Measurements from ENCODE around the gene GSE1. TPM values are rescaled to one million over a fixed set of nuclear protein-coding genes. Genes with fewer than 3 reads are reported as not detected.

Gene GSE1
- total RNA-seq, 1 experiment from 2014 or later, result 31.1 TPM

GRCh38 chr16:85674828-85675227 lies 61.7 kb downstream of the GSE1 start:
- Histone ChIP-seq H3K27ac (no peak overlapping the region), H3K9me3 (replicated peaks) (no peaks in the 10 kb centered on the region), H3K36me3 (peaks cover 36% of the 10 kb centered on the region), H3K27me3 (no peaks in the 10 kb centered on the region), H3K4me1 (no peaks in the 10 kb centered on the region), H3K4me3 (no peak overlapping the region)
- no peak for DNase-seq

GRCh38 chr16:85675251-85675874 lies 62.2 kb downstream of the GSE1 start:
- H3K27ac ChIP-seq, result no peak overlapping the region
- H3K4me3 ChIP-seq, result no peak overlapping the region
- peaks cover 35% of the 10 kb centered on the region for H3K36me3 ChIP-seq
- no peak for DNase-seq
- no peaks in the 10 kb centered on the region for H3K4me1 ChIP-seq
- no peaks in the 10 kb centered on the region for H3K27me3 ChIP-seq
- H3K9me3 ChIP-seq (replicated peaks), result no peaks in the 10 kb centered on the region

GRCh38 chr16:85676466-85676865 lies 63.3 kb downstream of the GSE1 start:
- Histone ChIP-seq H3K36me3 (peaks cover 40% of the 10 kb centered on the region), H3K27me3 (no peaks in the 10 kb centered on the region), H3K4me1 (no peaks in the 10 kb centered on the region), H3K4me3 (no peak overlapping the region), H3K27ac (no peak overlapping the region), H3K9me3 (replicated peaks) (no peaks in the 10 kb centered on the region)
- no peak for DNase-seq

GRCh38 chr16:85677383-85677967 lies 64.4 kb downstream of the GSE1 start:
- Histone ChIP-seq H3K27me3 (no peaks in the 10 kb centered on the region), H3K4me3 (no peak overlapping the region), H3K27ac (no peak overlapping the region), H3K4me1 (no peaks in the 10 kb centered on the region), H3K9me3 (replicated peaks) (no peaks in the 10 kb centered on the region), H3K36me3 (peaks cover 38% of the 10 kb centered on the region)
- DNase-seq, result no peak

- no peaks in the 10 kb centered on the region for H3K27me3 ChIP-seq
- H3K27ac ChIP-seq, result no peak overlapping the region
- no peak overlapping the region for H3K4me3 ChIP-seq
- no peak for DNase-seq
- peaks cover 38% of the 10 kb centered on the region for H3K36me3 ChIP-seq
- no peaks in the 10 kb centered on the region for H3K4me1 ChIP-seq
- no peaks in the 10 kb centered on the region for H3K9me3 ChIP-seq (replicated peaks)
Observed at GRCh38 chr16:85678016-85678415, 64.9 kb downstream of the GSE1 start.

- no peak overlapping the region for H3K4me3 ChIP-seq
- H3K9me3 ChIP-seq (replicated peaks), result no peaks in the 10 kb centered on the region
- H3K4me1 ChIP-seq, result no peaks in the 10 kb centered on the region
- H3K27me3 ChIP-seq, result no peaks in the 10 kb centered on the region
- peaks cover 41% of the 10 kb centered on the region for H3K36me3 ChIP-seq
- H3K27ac ChIP-seq, result no peak overlapping the region
- no peak for DNase-seq
Observed at GRCh38 chr16:85678821-85679220, 65.7 kb downstream of the GSE1 start.

- H3K36me3 ChIP-seq, result peaks cover 39% of the 10 kb centered on the region
- no peak for DNase-seq
Observed at GRCh38 chr16:85679870-85680269, 66.7 kb downstream of the GSE1 start.

GRCh38 chr16:85680352-85680944 lies 67.3 kb downstream of the GSE1 start:
- H3K27ac ChIP-seq, result no peak overlapping the region
- H3K36me3 ChIP-seq, result peaks cover 33% of the 10 kb centered on the region
- no peaks in the 10 kb centered on the region for H3K4me1 ChIP-seq
- no peaks in the 10 kb centered on the region for H3K27me3 ChIP-seq
- no peak overlapping the region for H3K4me3 ChIP-seq
- no peaks in the 10 kb centered on the region for H3K9me3 ChIP-seq (replicated peaks)
- no peak for DNase-seq

More at GRCh38 chr16:85679870-85680269, 66.7 kb downstream of the GSE1 start:
- Histone ChIP-seq H3K4me3 (no peak overlapping the region), H3K27ac (no peak overlapping the region), H3K27me3 (no peaks in the 10 kb centered on the region), H3K9me3 (replicated peaks) (no peaks in the 10 kb centered on the region), H3K4me1 (no peaks in the 10 kb centered on the region)

GRCh38 chr16:85681255-85681654 lies 68.1 kb downstream of the GSE1 start:
- no peaks in the 10 kb centered on the region for H3K27me3 ChIP-seq
- H3K9me3 ChIP-seq (replicated peaks), result no peaks in the 10 kb centered on the region
- H3K4me1 ChIP-seq, result no peaks in the 10 kb centered on the region
- peaks cover 28% of the 10 kb centered on the region for H3K36me3 ChIP-seq
- no peak for DNase-seq
- no peak overlapping the region for H3K27ac ChIP-seq
- H3K4me3 ChIP-seq, result no peak overlapping the region

GRCh38 chr16:85682516-85682915 lies 69.4 kb downstream of the GSE1 start:
- H3K9me3 ChIP-seq (replicated peaks), result no peaks in the 10 kb centered on the region
- no peak overlapping the region for H3K27ac ChIP-seq
- H3K4me3 ChIP-seq, result no peak overlapping the region
- no peaks in the 10 kb centered on the region for H3K4me1 ChIP-seq
- H3K36me3 ChIP-seq, result peaks cover 23% of the 10 kb centered on the region
- H3K27me3 ChIP-seq, result no peaks in the 10 kb centered on the region
- DNase-seq, result no peak

- no peaks in the 10 kb centered on the region for H3K9me3 ChIP-seq (replicated peaks)
- DNase-seq, result no peak
- H3K4me1 ChIP-seq, result no peaks in the 10 kb centered on the region
- no peak overlapping the region for H3K4me3 ChIP-seq
- H3K27me3 ChIP-seq, result no peaks in the 10 kb centered on the region
- H3K36me3 ChIP-seq, result peaks cover 15% of the 10 kb centered on the region
- no peak overlapping the region for H3K27ac ChIP-seq
Observed at GRCh38 chr16:85683363-85683762, 70.2 kb downstream of the GSE1 start.

- DNase-seq, result no peak
- Histone ChIP-seq H3K4me3 (no peak overlapping the region), H3K4me1 (peaks cover 11% of the 10 kb centered on the region), H3K9me3 (replicated peaks) (no peaks in the 10 kb centered on the region), H3K27ac (no peak overlapping the region), H3K27me3 (no peaks in the 10 kb centered on the region), H3K36me3 (peaks cover 14% of the 10 kb centered on the region)
Observed at GRCh38 chr16:85685251-85685650, 72.1 kb downstream of the GSE1 start.

- H3K27me3 ChIP-seq, result no peaks in the 10 kb centered on the region
- peaks cover 11% of the 10 kb centered on the region for H3K4me1 ChIP-seq
- H3K27ac ChIP-seq, result no peak overlapping the region
- H3K4me3 ChIP-seq, result no peak overlapping the region
- DNase-seq, result no peak
- H3K9me3 ChIP-seq (replicated peaks), result no peaks in the 10 kb centered on the region
- peaks cover 6% of the 10 kb centered on the region for H3K36me3 ChIP-seq
Observed at GRCh38 chr16:85686912-85687591, 73.9 kb downstream of the GSE1 start.

- no peaks in the 10 kb centered on the region for H3K9me3 ChIP-seq (replicated peaks)
- peaks cover 11% of the 10 kb centered on the region for H3K4me1 ChIP-seq
- H3K27ac ChIP-seq, result peak overlapping the region; percentile 88
- peaks cover 6% of the 10 kb centered on the region for H3K36me3 ChIP-seq
- peak overlapping the region; percentile 86 for H3K4me3 ChIP-seq
- no peaks in the 10 kb centered on the region for H3K27me3 ChIP-seq
- no peak for DNase-seq
Observed at GRCh38 chr16:85687651-85688471, 74.7 kb downstream of the GSE1 start.
